SKM-1 treated with dmso at 0.1 percent for 144 hours (cell line): ENCODE results near the gene TEX2.

Source experiments
- DNase-seq: peaks from one replicate; lab custom pipeline; 2025; ENCODE audit not compliant: unreplicated experiment; lab: John Stamatoyannopoulos, UW

Gene TEX2

DNA sequence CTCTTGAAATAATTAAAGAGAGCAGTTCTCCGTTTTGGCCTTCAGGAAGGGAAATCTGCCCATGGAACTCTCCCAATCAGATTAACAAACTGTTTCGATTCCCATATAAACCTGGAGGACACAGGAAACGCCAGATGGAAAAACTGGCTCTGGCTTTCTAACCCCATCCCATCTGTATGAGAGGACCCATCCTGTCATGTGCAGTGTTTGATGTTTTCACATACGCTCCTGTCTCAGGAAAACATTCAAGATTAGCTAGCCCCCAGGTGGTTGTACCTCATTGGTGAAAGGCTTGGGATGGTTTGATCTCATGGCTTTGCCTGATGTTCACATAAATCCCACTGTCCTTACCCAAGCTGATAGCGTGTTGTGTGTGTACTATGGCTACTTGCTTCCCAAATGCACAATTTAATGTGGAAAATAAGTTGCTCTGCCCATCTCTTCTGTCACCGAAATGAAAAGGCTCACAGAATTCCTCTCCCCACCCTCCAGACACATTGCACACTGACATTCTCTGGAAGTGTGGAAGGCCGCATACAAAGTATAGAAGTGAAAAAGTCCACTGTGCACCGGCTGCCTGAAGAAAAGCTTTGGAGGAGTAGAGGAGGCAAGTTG, 114.9 kb downstream of the TEX2 start:
- DNase-seq: no peak

DNA sequence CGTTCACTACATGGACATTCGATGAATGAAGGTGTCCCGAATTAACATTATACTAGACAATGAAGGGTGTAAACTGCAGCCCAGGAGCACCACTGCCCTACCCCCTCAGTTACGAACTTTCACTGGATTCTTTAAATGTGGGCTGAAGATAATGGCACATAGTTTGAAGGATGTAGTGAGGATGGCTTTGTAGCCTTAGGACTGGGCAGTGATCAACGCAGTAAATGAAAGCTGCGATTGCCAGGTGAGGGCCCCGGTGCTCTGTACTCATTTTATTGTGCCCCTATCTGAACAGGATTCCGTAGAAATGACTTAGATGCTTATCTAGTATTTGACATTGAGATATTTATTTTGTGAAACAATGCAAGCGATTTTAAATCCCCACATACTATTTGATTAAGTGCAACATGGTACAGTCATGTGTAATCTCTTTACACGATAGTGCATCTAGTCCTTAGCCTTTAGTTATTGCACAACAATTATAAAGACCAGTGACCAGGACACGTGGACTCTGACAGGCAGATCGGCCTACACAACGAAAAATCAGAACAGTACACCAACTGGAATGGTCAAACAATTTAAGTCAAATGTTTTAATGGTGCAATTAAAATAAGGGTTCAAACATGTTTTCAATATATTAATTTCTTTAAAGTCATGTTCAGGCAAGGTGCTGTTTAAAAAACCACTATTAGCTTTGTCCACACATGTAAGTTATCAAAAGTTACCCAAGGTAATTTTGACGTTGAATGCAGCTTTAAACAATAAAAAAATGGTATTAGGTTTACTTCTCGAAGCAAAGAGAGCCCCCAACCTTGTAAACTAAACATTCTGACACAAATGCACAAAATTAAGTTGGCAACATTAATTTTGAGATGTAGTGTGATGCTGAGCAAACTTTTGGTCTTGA, 115.7 kb downstream of the TEX2 start:
- DNase-seq: no peak

GRCh38 chr17:64146418-64147109, 116.5 kb downstream of the TEX2 start:
- DNase-seq: no peak

DNA sequence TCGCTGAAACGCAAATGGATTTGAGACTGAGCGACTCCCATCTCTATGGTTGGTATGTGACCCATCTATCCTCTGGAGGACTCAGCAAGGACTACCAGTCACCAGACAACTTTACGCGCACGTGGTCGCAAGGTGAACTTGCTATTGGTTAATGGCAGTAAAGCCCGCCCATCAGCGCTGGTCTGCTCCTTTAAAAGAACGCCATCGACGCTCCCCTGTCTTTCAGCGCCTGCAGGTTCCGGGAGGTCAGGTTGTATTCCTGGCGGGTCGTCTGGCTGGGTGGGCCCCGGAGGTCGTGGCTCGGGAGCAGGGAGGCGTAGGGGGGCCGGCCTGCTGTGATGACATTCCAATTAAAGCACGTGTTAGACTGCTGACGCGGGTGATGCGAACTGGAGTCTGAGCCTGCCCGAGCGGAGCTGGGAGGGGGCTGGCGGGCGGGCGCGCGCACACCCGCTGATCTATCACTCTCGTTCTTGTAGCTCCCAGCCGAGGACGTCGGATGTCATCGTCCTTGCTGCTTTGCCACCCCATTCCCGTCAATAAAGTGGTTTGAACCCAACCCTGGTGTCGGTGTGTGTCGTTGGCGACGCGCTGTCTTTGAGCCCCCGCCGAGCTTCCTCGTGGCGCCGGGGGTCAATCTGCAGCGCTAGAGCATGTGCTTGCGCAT, 117.2 kb downstream of the TEX2 start:
- peak; percentile 96 for DNase-seq

GRCh38 chr17:64145375-64145750, 117.7 kb downstream of the TEX2 start:
- no peak for DNase-seq

DNA sequence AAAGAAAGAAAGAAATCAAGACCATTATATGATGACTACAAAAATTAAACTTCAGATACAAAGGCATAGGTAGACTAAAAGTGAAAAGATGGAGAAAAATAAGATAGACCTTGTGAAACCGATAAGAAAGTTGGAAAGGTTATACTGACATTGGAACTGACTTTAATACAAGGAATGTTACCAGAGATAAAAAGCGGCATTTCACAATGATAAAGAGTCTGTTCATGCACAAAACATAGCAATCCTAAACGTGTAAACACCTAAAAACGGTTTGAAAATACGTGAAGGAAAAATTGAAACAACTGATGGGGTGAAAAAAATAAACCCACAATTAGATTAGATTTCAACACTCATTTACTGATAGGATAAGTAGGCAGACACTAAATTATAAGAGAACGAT, 123.5 kb downstream of the TEX2 start:
- DNase-seq: no peak

GRCh38 chr17:64138441-64138840, 124.6 kb downstream of the TEX2 start:
- no peak for DNase-seq

DNA sequence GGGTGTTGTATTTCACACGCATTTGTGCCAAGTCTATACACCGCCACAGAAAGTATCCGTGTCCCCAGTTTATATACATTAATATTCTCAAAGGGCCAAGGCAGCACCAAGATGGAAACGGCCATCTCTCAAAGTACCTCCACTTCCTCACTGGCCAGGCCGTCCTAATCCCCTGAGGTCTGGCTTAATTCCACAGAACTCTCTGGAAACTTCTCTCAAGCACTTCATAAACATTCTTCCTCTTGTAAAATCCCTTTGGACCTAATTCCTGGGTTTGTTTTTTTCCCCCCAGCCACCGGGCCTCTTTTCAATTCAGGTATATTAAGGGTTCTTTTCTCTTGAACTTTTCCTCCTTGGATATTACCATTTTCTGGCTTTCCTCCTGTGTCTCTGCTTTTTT, 128.1 kb downstream of the TEX2 start:
- DNase-seq: no peak

GRCh38 chr17:64134216-64134970, 128.7 kb downstream of the TEX2 start:
- DNase-seq: no peak

DNA sequence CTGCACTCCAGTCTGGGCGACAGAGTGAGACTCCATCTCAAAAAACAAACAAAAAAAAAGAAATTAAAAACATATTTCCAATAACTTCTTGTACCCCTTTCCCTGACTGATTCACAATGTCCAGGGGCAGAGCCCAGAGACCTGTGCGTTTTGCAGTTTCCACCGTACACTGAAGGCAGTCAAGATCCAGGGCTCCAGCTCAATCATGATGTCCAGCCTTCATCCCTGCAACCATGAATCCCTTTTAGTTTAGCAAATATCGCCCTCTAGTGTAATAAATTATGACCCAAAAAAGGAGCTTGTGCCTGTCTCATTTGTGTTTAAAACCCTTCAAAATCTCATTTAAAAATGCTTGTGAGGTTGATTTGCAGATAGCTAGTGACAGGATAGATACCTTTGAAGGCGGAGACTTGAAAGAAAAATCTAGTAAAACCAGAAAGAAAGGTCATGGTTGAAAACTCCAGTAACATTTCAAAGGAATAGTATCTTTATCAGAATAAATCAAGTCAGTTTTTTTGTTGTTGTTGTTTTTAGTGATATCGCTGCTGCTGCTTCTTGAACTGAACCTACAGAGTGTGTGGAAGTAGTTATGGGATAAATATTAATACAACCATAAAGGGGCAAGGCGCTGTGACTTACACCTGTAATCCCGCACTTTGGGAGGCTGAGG, 129.4 kb downstream of the TEX2 start:
- peak; percentile 68 for DNase-seq

GRCh38 chr17:64131606-64132270, 131.3 kb downstream of the TEX2 start:
- no peak for DNase-seq

- no peak for DNase-seq
Measured at GRCh38 chr17:64130559-64131001, 132.5 kb downstream of the TEX2 start.

- peak; percentile 84 for DNase-seq
Measured at GRCh38 chr17:64129765-64130558, 133.1 kb downstream of the TEX2 start, which contains the start of gene ERN1. Gene ERN1, minus strand, starts transcription at chr17:64130144. Its CDS starts 115 bp downstream, at chr17:64130029.

DNA sequence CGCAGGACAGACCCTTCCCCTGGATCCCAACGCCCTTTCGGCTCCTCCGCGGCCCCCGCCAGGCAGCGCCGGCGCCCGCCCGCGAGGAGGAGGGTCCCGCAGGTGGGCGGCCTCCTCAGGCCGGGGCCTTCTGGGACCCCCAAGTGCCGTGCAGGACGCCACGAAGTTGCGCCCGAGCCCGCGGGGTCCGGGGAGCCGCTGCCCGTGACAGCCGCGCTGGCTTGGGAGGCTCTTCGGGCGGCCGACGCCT, 133.6 kb downstream of the TEX2 start:
- DNase-seq: no peak

GRCh38 chr17:64128787-64129514, 134.1 kb downstream of the TEX2 start:
- no peak for DNase-seq

DNA sequence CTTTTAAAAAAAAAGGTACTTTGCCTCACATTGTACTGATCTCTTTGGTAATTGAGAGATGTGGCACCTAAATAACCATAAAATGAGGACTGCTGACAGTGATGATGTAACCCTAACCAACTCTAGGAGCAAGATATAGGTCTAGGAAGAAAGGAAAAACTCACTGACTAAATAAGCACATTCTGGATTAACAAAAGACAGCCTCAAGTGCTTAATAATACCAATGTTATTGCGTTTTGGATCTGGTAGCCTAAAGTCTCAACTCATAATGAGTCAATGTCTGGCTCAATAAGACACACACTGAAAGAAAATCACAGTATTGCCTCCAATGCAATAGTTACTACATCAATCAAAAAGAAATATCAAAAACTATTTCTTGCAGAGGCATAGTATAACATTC, 136.1 kb downstream of the TEX2 start:
- no peak for DNase-seq

DNA sequence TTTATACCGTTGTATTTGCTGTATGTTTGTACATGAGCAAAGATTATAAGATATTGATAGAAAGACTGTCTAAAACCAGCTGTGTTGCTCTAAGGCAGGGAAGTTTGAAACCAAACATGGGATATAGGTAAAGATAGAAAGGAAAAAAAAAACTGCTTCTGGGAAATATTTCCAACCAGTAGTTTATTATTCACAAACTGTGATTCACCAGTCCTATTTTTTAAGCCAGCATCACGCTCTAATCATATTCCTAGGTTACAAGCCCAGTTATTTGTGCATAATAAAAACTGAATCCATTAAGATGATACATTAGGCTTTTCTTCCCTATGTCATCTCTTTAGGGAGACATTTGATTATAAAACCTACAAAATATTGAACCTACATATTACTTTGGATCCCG, 137.1 kb downstream of the TEX2 start:
- DNase-seq: no peak

GRCh38 chr17:64124609-64125008, 138.5 kb downstream of the TEX2 start:
- DNase-seq: no peak
